ENCODE measurements around the gene PSMG3. TPM values are rescaled to one million over a fixed set of nuclear protein-coding genes. Genes with fewer than 3 reads are reported as not detected.

PSMG3 gene
- total RNA-seq, 1 experiment from 2014 or later: 33.3 TPM

GRCh38 chr7:1595027-1595426 lies 25.2 kb upstream of the PSMG3 start:
- H3K27me3 Mint-ChIP-seq (ENCODE audit: low read depth): peaks cover 2% of the 10 kb centered on the region; the same call in 1 of the 2 replicates

GRCh38 chr7:1593904-1594421 lies 24.1 kb upstream of the PSMG3 start:
- peaks cover 7% of the 10 kb centered on the region for H3K9me3 Mint-ChIP-seq
- H3K27ac Mint-ChIP-seq: no peak overlapping the region
- no peak for ATAC-seq
- no peak overlapping the region for H3K4me3 Mint-ChIP-seq
- H3K36me3 Mint-ChIP-seq: peaks cover 5% of the 10 kb centered on the region; the same call in 1 of the 2 replicates
- ChIA-PET CTCF (no interaction called here), POLR2A (no interaction called here)
- DNase-seq (ENCODE audit: low spot score): no peak
- H3K4me1 Mint-ChIP-seq: peaks cover 3% of the 10 kb centered on the region
- peaks cover 2% of the 10 kb centered on the region; the same call in 1 of the 2 replicates for H3K27me3 Mint-ChIP-seq (ENCODE audit: low read depth)
- no peak for TF ChIP-seq E2F5 (CRISPR knock-in tag; IDR thresholded peaks at IDR 0.05)
- TF ChIP-seq ARID4B (CRISPR knock-in tag; IDR thresholded peaks at IDR 0.05; ENCODE audit: borderline replicate concordance): no peak
- no peak for TF ChIP-seq USF2 (CRISPR knock-in tag; IDR thresholded peaks at IDR 0.05)
- no peak for TF ChIP-seq ZBTB21 (CRISPR knock-in tag; IDR thresholded peaks at IDR 0.05; ENCODE audit: borderline replicate concordance)
- no peak for TF ChIP-seq AFF4 (CRISPR knock-in tag; IDR thresholded peaks at IDR 0.05; ENCODE audit: borderline replicate concordance)
- no peak for TF ChIP-seq MLX (CRISPR knock-in tag; IDR thresholded peaks at IDR 0.05)
- TF ChIP-seq TCF7 (CRISPR knock-in tag; IDR thresholded peaks at IDR 0.05; ENCODE audit: low read depth): no peak

More at GRCh38 chr7:1595027-1595426, 25.2 kb upstream of the PSMG3 start:
- Mint-ChIP-seq H3K27ac (no peak overlapping the region), H3K4me3 (no peak overlapping the region), H3K9me3 (no peaks in the 10 kb centered on the region), H3K4me1 (peaks cover 3% of the 10 kb centered on the region), H3K36me3 (no peaks in the 10 kb centered on the region)
- CTCF ChIA-PET: no interaction called here
- no peak for TF ChIP-seq ATF3 (CRISPR knock-in tag; conservative IDR thresholded peaks at IDR 0.05)
- TF ChIP-seq SMAD3 (CRISPR knock-in tag; IDR thresholded peaks at IDR 0.05; ENCODE audit: borderline replicate concordance): no peak
- TF ChIP-seq E2F5 (CRISPR knock-in tag; IDR thresholded peaks at IDR 0.05): no peak
- no peak for TF ChIP-seq TCF7 (CRISPR knock-in tag; IDR thresholded peaks at IDR 0.05; ENCODE audit: low read depth)
- no peak for TF ChIP-seq JAZF1 (CRISPR knock-in tag; IDR thresholded peaks at IDR 0.05)
- no peak for TF ChIP-seq ERG (CRISPR knock-in tag; IDR thresholded peaks at IDR 0.05)
- no peak for TF ChIP-seq SP1 (CRISPR knock-in tag; conservative IDR thresholded peaks at IDR 0.05)
- no peak for TF ChIP-seq E2F1 (CRISPR knock-in tag; IDR thresholded peaks at IDR 0.05)
- TF ChIP-seq ZNF423 (CRISPR knock-in tag; IDR thresholded peaks at IDR 0.05): no peak
- POLR2A ChIA-PET: no interaction called here
- no peak for ATAC-seq
- DNase-seq (ENCODE audit: low spot score): no peak
